H9 (cell line): ENCODE data around the gene MMP24OS. TPM values are rescaled to one million over a fixed set of nuclear protein-coding genes. Genes with fewer than 3 reads are reported as not detected.

Experiments
- DNase-seq: peaks from one replicate; pipeline ENCODE4 v3.0.0-alpha.2; 2017
- H2AFZ ChIP-seq: one replicate; pipeline ENCODE4 v1.6.1; 2013; ENCODE audit warnings: mild to moderate bottlenecking, low read length, control low read depth, moderate library complexity
- H2AK5ac ChIP-seq: 2 replicates; pipeline ENCODE4 v1.6.1; 2013; ENCODE audit warnings: low read length, control low read depth, mixed read lengths; ENCODE audit not compliant: insufficient read length
- H2BK120ac ChIP-seq: one replicate; pipeline ENCODE4 v1.6.1; 2013; ENCODE audit warnings: low read depth, mild to moderate bottlenecking, low read length, control low read depth, inconsistent platforms; ENCODE audit not compliant: poor library complexity, severe bottlenecking
- H2BK12ac ChIP-seq: 2 replicates; pipeline ENCODE4 v1.6.1; 2013; ENCODE audit warnings: low read length, control low read depth, mixed read lengths, low read depth; ENCODE audit not compliant: insufficient read length
- H2BK15ac ChIP-seq: 2 replicates; pipeline ENCODE4 v1.6.1; 2013; ENCODE audit warnings: low read depth, low read length, control low read depth
- H2BK20ac ChIP-seq: one replicate; pipeline ENCODE4 v1.6.1; 2013; ENCODE audit warnings: low read depth, mild to moderate bottlenecking, low read length, control low read depth, inconsistent platforms; ENCODE audit not compliant: poor library complexity, severe bottlenecking
- H2BK5ac ChIP-seq: 2 replicates; pipeline ENCODE4 v1.6.1; 2013; ENCODE audit warnings: low read length, control low read depth, mixed read lengths; ENCODE audit not compliant: insufficient read length
- H3K14ac ChIP-seq: 2 replicates; pipeline ENCODE4 v1.6.1; 2013; ENCODE audit warnings: low read length, control low read depth; ENCODE audit not compliant: insufficient read depth
- H3K18ac ChIP-seq: 2 replicates; pipeline ENCODE4 v1.6.1; 2013; ENCODE audit warnings: low read depth, mild to moderate bottlenecking, mixed read lengths, low read length, control low read depth; ENCODE audit not compliant: insufficient read length
- H3K23ac ChIP-seq: 2 replicates; pipeline ENCODE4 v1.6.1; 2013; ENCODE audit warnings: low read length, control low read depth, mixed read lengths, low read depth; ENCODE audit not compliant: insufficient read length
- H3K23me2 ChIP-seq: 2 replicates; pipeline ENCODE4 v1.6.1; 2013; ENCODE audit warnings: low read depth, mild to moderate bottlenecking, mixed read lengths, low read length, control low read depth; ENCODE audit not compliant: insufficient read length, poor library complexity, severe bottlenecking
- H3K27ac ChIP-seq: 2 replicates; pipeline ENCODE4 v1.5.1; 2013; ENCODE audit warnings: low read length, control low read depth, mixed read lengths, low read depth; ENCODE audit not compliant: insufficient read length
- H3K27me3 ChIP-seq: 2 replicates; pipeline ENCODE4 v1.6.1; 2013; ENCODE audit warnings: low read length, control low read depth, inconsistent platforms; ENCODE audit not compliant: insufficient read depth
- H3K4ac ChIP-seq: 2 replicates; pipeline ENCODE4 v1.6.1; 2013; ENCODE audit warnings: low read depth, mild to moderate bottlenecking, control low read depth, inconsistent platforms, low read length, moderate library complexity
- H3K4me1 ChIP-seq: 2 replicates; pipeline ENCODE4 v1.6.1; 2013; ENCODE audit warnings: low read length, control low read depth, inconsistent platforms; ENCODE audit not compliant: insufficient read depth
- H3K4me2 ChIP-seq: 2 replicates; pipeline ENCODE4 v1.6.1; 2013; ENCODE audit warnings: low read length, control low read depth, mixed read lengths; ENCODE audit not compliant: insufficient read length, insufficient read depth
- H3K56ac ChIP-seq: 2 replicates; pipeline ENCODE4 v1.6.1; 2013; ENCODE audit warnings: low read depth, mild to moderate bottlenecking, mixed read lengths, low read length, control low read depth; ENCODE audit not compliant: insufficient read length
- H3K79me1 ChIP-seq: 2 replicates; pipeline ENCODE4 v1.6.1; 2013; ENCODE audit warnings: low read depth, mild to moderate bottlenecking, moderate library complexity, low read length, control low read depth, inconsistent platforms; ENCODE audit not compliant: insufficient read depth, poor library complexity, severe bottlenecking
- H3K79me2 ChIP-seq: 2 replicates; pipeline ENCODE4 v1.6.1; 2013; ENCODE audit warnings: low read length, control low read depth, inconsistent platforms; ENCODE audit not compliant: insufficient read depth
- H3K9ac ChIP-seq: 2 replicates; pipeline ENCODE4 v1.6.1; 2013; ENCODE audit warnings: low read length, control low read depth, mixed read lengths; ENCODE audit not compliant: insufficient read length; ENCODE audit errors: extremely low read depth
- H3K9me3 ChIP-seq: one replicate; pipeline ENCODE4 v1.6.1; 2013; ENCODE audit warnings: low read depth, low read length, inconsistent platforms; ENCODE audit not compliant: control insufficient read depth
- H3T11ph ChIP-seq: one replicate; pipeline ENCODE4 v1.6.1; 2013; ENCODE audit warnings: mild to moderate bottlenecking, low read length, control low read depth, inconsistent platforms
- H4K20me1 ChIP-seq: one replicate; pipeline ENCODE4 v1.6.1; 2013; ENCODE audit not compliant: control insufficient read depth, insufficient read length, insufficient read depth
- H4K5ac ChIP-seq: 2 replicates; pipeline ENCODE4 v1.6.1; 2013; ENCODE audit warnings: low read depth, mild to moderate bottlenecking, mixed read lengths, low read length, control low read depth; ENCODE audit not compliant: insufficient read length
- H4K8ac ChIP-seq: replicated peaks from 2 replicates; pipeline ENCODE4 v1.6.1; 2013; ENCODE audit warnings: low read length, control low read depth, mixed read lengths, low read depth; ENCODE audit not compliant: insufficient read length
- H4K91ac ChIP-seq: 2 replicates; pipeline ENCODE4 v1.6.1; 2013; ENCODE audit warnings: low read depth, mild to moderate bottlenecking, moderate library complexity, mixed read lengths, low read length, control low read depth; ENCODE audit not compliant: insufficient read length
- H3K27ac Mint-ChIP-seq, 3 experiments: 2 replicates in 2 of 3; 3 replicates in 1 of 3; pipeline ENCODE4 v1.8.0; 2020 to 2021; ENCODE audit warnings: mixed read lengths in 3 of 3, mild to moderate bottlenecking in 1 of 3, moderate library complexity in 1 of 3
- H3K27me3 Mint-ChIP-seq: 2 replicates; pipeline ENCODE4 v1.8.0; 2021; ENCODE audit warnings: low read depth, mild to moderate bottlenecking, moderate library complexity, mixed read lengths
- H3K36me3 Mint-ChIP-seq, 3 experiments: 2 replicates in 2 of 3; 3 replicates in 1 of 3; pipeline ENCODE4 v1.8.0; 2020 to 2021; ENCODE audit warnings: low read depth in 3 of 3, mixed read lengths in 3 of 3; ENCODE audit not compliant: insufficient read depth in 1 of 3
- H3K4me1 Mint-ChIP-seq, 2 experiments: 2 replicates each; pipeline ENCODE4 v1.8.0; 2020; ENCODE audit warnings: mixed read lengths in 2 of 2
- H3K4me3 Mint-ChIP-seq, 2 experiments: 2 replicates in 1 of 2; 3 replicates in 1 of 2; pipeline ENCODE4 v1.8.0; 2020 to 2021; ENCODE audit warnings: mild to moderate bottlenecking in 2 of 2, mixed read lengths in 2 of 2, moderate library complexity in 1 of 2
- H3K9me3 Mint-ChIP-seq, 2 experiments: 2 replicates in 1 of 2; 3 replicates in 1 of 2; pipeline ENCODE4 v1.8.0; 2020; ENCODE audit warnings: mild to moderate bottlenecking in 2 of 2, mixed read lengths in 2 of 2, moderate library complexity in 1 of 2
- WGBS: extraction: QIAGEN DNeasy Blood & Tissue Kit; methylation state at CpG from one replicate; pipeline ENCODE4 v1.1.7; 2013; ENCODE audit warnings: missing lambda C conversion rate, low lambda C conversion rate, mixed read lengths; ENCODE audit not compliant: insufficient read length; ENCODE audit errors: extremely low coverage; 5-methylcytosine and 5-hydroxymethylcytosine counted together
- total RNA-seq: library from RNA; stranded (reverse); gene quantifications from 2 replicates; pipeline ENCODE4 v1.2.1, GENCODE V29; 2021
- TF ChIP-seq, protein P1 (sequence below): fragments of 200-600 bp; sonication (generic); conservative IDR thresholded peaks from 3 replicates; pipeline ENCODE4 v1.8.0; 2021; ENCODE audit warnings: antibody characterized with exemption, mild to moderate bottlenecking

Gene MMP24OS
- total RNA-seq, 1 experiment from 2014 or later = 43.8 TPM

DNA sequence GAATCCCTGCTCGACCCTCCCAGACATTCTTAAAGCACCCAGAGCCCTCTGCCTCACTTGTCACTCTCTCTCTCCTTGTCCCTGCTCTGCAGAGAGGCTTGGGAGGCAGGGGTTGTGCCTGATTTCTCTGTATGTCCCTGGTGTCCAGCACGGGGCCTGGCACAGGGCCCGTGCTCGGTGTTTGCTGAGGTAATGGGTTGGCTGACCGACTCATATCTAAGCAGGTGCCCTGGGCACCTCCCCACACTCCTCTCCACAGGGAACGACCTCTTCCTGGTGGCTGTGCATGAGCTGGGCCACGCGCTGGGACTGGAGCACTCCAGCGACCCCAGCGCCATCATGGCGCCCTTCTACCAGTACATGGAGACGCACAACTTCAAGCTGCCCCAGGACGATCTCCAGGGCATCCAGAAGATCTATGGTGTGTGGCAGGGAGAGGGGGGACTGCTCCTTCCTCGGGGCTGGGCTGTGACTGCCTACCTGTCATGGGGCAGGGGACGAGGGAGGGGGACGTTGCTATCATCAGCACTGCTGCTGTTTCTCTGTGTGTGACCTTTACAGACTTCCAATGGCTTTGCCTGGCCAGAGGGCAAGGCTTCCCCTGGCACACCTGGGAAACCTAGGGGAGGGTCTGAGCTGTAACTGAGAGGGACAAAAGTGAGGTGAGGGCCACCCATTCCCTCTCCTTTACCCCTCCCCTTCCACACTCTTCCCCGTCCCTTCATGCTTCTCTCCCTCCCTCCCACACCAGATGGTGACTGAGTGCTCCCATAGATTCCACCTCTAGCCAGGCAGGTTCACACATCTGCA lies 14.2 kb downstream of the MMP24OS start:
- no peaks in the 10 kb centered on the region for H3K79me2 ChIP-seq
- TF ChIP-seq, protein P1, sequence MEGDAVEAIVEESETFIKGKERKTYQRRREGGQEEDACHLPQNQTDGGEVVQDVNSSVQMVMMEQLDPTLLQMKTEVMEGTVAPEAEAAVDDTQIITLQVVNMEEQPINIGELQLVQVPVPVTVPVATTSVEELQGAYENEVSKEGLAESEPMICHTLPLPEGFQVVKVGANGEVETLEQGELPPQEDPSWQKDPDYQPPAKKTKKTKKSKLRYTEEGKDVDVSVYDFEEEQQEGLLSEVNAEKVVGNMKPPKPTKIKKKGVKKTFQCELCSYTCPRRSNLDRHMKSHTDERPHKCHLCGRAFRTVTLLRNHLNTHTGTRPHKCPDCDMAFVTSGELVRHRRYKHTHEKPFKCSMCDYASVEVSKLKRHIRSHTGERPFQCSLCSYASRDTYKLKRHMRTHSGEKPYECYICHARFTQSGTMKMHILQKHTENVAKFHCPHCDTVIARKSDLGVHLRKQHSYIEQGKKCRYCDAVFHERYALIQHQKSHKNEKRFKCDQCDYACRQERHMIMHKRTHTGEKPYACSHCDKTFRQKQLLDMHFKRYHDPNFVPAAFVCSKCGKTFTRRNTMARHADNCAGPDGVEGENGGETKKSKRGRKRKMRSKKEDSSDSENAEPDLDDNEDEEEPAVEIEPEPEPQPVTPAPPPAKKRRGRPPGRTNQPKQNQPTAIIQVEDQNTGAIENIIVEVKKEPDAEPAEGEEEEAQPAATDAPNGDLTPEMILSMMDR = no peak
- H2BK5ac ChIP-seq = peak overlapping the region; percentile 91
- H2BK12ac ChIP-seq = peak overlapping the region; percentile 88
- peak overlapping the region; percentile 99 to 100 (median 99) for H3K27ac Mint-ChIP-seq
- H4K91ac ChIP-seq = peak overlapping the region; percentile 93
- H3K23ac ChIP-seq = no peak overlapping the region
- H3K36me3 Mint-ChIP-seq = peaks cover 0 to 40% (median 21%) of the 10 kb centered on the region in 3 experiments; a peak in 5 of 7 replicates
- WGBS = no CpG with 5 or more reads among the region's 17 CpGs
- no peaks in the 10 kb centered on the region for H3K27me3 ChIP-seq
- H3K9me3 Mint-ChIP-seq = no peaks in the 10 kb centered on the region
- H3K4ac ChIP-seq = peak overlapping the region; percentile 91
- H3K4me3 Mint-ChIP-seq = peak overlapping the region; percentile 45 to 73
- H2AK5ac ChIP-seq = peak overlapping the region; percentile 10
- H3K9ac ChIP-seq = peak overlapping the region; percentile 54
- no peaks in the 10 kb centered on the region for H3K23me2 ChIP-seq
- no peak for DNase-seq
- no peak overlapping the region for H2BK20ac ChIP-seq
- no peaks in the 10 kb centered on the region for H4K20me1 ChIP-seq
- H3K79me1 ChIP-seq = no peaks in the 10 kb centered on the region
- H4K5ac ChIP-seq = peak overlapping the region; percentile 46
- peak overlapping the region; percentile 93 for H3K14ac ChIP-seq
- H3K27me3 Mint-ChIP-seq = no peaks in the 10 kb centered on the region; the same call in none of the 2 replicates
- H3K4me1 ChIP-seq = peaks cover 13% of the 10 kb centered on the region; the same call in 1 of the 2 replicates
- H2BK15ac ChIP-seq = no peak overlapping the region
- H3K56ac ChIP-seq = peak overlapping the region; percentile 2
- H3K4me2 ChIP-seq = peak overlapping the region; percentile 9
- peak overlapping the region; percentile 48 for H3T11ph ChIP-seq
- peak overlapping the region; percentile 94 for H3K27ac ChIP-seq
- peak overlapping the region; percentile 96 for H3K18ac ChIP-seq
- H2BK120ac ChIP-seq = peak overlapping the region; percentile 61
- H4K8ac ChIP-seq = no peak overlapping the region
- peaks cover 60 to 61% of the 10 kb centered on the region in 2 experiments for H3K4me1 Mint-ChIP-seq
- H3K9me3 ChIP-seq = no peaks in the 10 kb centered on the region
- no peak overlapping the region for H2AFZ ChIP-seq
